Posterior cingulate gyrus (tissue), 11 donors: ENCODE data around the gene ACO1.
"Not testable (repeated sequence)": the region's sequence is repeated elsewhere in the genome, so short reads cannot be mapped to it uniquely, and the experiment has no call there.

Experiments used
- DNase-seq, 10 donors: peaks; one replicate each; pipeline versions ENCODE4 v3.0.0 to v3.0.0-alpha.2; 2020 to 2021; ENCODE audit warnings: mixed read lengths in 3 of 10
- intact Hi-C: fragments of 100-400 bp; cut with DNase I; formaldehyde crosslinking; loops from one replicate; pipeline ENCODE4 v1.15.1; 2023

ACO1 gene

DNA sequence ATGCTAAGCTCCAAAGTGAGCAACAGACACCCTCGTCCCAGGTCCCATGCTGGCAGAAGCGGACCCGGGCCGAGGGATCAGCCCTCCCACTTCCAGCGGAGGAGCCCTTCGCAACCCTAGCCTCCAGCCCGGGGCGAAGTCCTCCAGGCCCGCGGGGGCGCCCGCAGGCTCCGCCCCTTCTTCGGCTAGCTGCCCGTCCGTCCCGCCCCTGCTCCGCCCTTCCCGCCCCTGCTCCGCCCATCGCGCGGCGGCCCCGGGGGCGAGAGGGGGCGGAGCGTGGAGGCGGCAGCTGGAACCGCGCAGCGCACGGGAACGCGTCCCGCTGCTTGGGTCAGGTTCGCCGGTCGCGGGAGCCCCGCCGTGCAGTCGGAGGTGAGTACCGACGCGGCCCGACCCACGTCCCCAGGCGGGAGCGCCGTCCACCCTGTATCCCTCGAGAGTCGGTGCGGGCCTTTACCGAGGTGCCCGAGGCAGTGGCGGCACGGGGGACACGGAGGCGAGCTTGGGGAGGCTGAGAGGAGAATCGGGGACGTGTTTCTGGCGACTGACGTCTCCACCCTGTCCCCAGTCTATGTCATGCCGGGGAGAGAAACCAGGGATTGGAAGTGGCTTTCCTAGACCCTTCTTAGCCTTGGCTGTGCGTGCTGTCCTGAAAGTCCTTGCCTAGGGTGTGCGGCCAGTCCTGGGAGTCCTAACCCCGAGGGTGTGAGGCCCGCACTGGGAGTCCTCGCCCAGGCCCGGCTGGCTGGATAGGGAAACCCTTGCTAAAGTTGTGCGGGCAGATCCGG lies at the start of gene ACO1:
Gene ACO1, plus strand, starts transcription at position 280 of the 788 bp plus-strand sequence. CDS start 20,864 bp downstream, outside the sequence.
- intact Hi-C loops = loop anchor here (10.0 kb wide), 1 partner anchor 170 kb away; the partner anchor contains the start of genes SMIM27 and TOPORS
- DNase-seq = peak; percentile 68 to 97 (median 82)

DNA sequence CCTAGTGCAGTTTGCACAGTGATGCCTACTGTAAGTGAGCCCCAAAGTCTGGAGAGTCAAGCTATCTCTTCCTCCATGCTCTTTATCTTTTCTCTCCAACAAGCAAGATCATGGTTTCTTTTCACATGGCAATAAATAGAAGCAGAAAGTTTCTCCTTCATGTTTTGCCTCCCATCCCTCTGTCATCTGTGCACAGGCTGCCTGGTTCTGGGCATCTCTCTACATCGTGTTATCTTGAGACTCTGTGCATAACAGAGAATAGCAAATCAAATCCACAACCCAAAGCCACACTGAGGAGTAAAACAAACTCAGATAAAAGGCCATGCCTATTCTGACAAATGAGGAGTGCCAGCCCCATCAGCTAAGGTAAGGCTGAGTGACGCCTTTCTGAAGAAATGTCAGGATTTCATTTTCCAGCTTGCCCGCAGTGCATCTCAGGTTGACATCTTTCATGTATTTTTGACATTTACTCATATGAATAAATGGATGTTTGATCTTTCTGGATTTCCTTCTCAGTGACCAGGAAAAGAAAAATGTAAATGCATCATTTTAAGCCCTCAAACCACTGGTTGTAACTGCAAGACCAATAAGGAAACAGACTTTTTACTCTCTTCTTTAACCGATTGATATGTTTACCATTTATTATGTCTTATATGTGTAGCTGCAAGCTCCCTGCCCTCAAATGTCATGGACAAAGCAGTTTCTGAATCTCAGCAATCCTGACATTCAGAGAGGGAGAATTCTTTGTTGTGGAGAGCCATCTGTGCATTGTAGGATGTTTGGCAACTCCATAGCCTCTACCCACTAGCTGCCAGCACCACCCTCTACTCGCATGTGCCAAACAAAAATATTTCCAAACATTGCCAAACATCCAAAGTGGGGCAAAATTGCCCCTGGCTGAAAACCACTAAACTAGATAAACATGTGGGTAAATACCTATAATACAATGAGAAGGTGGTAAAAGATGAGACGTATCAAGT lies 49.2 kb upstream of the ACO1 start:
- intact Hi-C loops = no loop called here
- DNase-seq = no peak

DNA sequence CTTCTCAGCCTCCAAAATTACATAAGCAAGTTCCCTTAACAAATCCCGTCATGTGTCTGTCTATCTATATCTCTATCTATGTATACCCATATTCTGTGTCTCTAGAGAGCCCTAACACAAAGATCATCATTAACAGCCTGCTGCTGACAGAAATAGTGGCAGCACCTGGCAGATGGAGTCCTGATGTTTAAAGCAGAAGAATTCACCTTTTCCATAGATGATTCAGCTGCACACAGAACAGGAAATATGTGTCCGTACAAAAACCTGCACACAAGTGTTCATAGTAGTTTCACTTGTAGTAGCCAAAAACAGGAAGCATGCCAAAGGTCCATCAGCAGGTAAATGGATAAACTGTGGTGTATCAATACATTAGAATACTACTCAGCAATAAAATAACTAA lies 45.0 kb upstream of the ACO1 start:
- intact Hi-C loops = no loop called here

DNA sequence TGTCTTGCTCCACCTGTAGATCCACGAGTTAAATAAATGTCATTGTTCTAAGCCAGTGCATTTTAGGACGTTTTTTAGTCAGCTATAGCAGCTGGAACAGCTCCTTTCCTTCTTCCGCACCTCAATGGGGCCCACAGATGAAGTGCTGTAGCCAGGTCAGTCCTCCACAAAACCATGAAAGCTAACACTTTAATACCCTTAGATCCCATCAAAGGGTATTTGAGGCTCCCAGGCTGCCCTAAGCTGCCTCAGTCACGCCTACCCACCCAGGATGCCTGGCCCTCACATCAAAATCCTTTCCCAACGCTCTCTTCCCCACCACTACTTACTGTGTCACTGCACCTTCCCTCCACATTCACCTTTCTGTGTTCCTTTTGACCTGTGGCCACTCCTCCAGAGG lies 44.1 kb upstream of the ACO1 start:
- DNase-seq = no peak
- intact Hi-C loops = no loop called here

More for the DNA sequence above, 45.0 kb upstream of the ACO1 start:
- DNase-seq = no peak

DNA sequence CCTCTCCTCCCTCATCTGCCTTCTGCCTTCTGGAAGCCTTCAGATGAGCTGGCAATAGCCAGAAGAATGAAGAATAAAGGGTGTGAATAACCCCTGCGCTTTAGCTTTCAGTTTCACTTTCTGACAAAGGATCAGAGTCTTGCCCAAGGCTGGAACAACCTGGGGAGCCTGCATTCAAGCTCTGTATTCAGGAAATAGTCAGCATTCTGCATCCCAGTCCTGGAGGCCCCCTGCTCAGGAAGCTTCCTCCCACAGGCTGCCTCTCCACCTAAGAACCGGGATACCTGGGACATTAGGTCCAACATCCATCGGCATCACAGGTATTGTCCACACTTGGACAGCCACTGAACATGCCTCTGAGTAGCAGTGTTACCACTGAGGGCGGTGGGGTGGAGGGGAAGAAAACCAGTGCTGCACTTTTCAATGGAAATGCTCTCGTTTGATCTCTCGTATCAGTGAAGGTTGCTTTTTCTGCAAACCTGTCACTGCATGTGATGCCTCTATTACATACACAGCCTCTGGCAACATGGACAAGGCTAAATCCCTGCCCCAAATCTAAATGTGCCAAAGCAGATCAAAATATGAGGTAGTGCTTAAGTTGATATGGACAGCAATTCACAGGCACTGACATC lies 39.8 kb upstream of the ACO1 start:
- no peak for DNase-seq
- intact Hi-C loops = no loop called here

DNA sequence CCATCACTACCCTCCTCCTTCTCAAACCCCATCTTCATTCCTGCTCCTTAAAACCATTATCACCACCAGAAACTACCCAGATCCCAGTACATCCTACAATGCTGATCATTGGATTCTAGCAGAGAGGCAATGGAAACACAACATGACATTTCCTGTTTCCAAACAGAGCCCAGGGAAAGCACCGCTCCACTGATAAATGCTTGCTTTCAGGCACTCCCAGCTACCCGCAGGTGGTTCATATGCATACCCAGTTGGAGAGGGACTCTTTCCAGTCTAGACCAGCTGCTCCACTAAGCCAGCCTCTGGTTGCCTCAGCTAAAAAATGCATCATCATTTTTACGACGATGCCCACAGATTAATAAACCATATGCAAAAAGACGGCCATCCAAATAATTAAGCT lies 39.2 kb upstream of the ACO1 start:
- DNase-seq = no peak
- intact Hi-C loops = no loop called here

DNA sequence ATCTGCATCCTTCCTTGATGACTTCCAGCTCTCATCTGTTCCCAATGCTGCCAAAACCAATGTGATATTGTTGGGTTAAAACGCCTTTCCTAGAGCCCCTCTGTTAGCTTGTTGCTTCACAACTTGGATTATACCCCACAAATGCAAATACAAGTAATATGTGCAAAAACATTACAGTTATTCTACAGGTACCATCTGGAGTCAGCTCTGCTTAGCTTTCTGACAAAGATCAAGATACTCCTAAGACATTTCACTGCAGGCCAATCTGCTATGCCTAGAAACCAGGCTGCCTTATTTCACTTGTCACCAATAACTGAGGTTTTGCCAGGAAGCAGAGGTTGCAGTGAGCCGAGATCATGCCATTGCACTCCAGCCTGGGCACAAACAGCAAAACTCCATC lies 36.9 kb upstream of the ACO1 start:
- no peak for DNase-seq
- intact Hi-C loops = no loop called here

DNA sequence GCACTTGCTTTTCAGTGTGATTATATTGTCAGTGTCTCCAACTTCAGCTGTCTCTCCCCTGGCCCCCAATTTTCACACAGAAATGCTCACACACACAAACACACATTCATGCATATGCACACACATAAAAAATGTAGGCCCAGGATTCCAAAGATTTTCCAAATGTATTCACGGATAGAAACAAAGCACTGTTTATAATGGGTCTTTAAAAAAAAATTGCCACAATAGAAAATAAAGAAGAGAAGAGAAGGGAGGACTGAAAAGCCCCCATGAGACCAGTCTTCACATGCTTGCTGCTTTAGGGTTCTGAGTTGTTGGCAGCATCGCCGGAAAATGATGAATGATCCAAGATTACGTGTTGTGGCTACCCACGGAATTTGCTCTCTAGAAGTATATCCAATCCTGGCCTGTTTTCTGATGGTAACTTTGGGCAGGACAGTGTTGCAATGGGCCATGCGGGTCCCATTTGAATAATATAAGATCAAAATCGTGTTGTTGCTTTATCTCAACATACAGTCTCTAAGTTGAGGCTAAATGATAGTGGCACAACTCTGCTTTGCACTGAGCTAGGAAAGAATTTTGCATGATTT lies 36.2 kb upstream of the ACO1 start:
- no peak for DNase-seq
- intact Hi-C loops = no loop called here

DNA sequence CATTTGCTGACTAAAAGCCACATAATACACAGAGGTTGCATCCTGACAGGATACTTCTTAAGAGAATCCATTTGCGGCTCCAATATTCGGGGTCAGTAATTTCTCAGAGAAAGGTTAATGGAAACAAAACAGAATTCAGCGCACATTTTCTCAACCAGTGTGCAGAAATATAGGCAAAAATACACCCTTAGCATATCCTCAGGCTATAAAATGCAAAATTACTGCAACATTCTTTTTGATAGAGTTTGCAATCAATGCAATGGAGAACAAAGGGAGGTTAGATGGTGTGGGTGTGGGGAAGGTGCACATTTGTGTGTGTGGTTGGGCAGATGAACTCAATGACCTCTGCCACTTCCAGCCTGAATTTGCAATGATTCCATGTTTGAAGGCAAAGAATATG lies 35.4 kb upstream of the ACO1 start:
- intact Hi-C loops = no loop called here
- no peak for DNase-seq

DNA sequence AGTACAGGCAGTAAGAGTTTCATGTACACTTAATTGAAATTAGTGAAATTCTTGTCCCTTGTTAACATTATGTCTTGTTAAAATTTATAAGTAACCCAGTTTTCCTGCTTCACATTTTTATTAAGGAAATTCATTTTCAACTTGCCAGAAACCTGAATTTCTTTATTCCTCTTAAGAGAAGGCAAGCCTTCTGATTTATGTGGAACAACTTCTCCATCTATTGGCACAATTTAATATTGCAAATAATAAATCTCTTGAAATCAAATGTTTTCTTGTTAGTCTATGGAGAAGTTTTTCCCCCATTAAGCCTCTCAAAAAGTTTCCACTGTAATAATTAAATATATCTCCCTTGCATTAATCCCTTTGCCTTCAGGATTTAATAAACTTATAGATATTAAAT lies 33.8 kb upstream of the ACO1 start:
- DNase-seq = no peak
- intact Hi-C loops = no loop called here

DNA sequence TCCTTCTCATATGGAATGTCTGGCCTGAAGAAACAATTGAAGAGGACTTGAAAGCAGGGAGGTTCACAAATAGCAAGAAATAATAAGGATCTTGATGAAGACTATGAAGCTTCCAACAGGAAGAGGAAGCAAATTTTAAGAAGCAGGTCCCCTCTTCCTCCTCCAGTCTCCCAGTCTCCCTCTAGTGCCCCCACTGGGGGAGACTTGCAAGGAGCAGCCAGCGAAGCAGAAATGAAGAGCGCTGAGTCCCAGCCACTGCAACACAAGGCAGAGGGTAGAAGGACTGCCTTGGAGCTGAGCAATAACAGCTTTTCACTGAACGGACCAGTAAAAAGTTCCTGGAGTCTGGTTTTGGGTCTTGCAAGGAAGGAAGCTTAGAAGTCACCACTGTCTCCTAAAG lies 32.6 kb upstream of the ACO1 start:
- DNase-seq = no peak
- intact Hi-C loops = no loop called here

DNA sequence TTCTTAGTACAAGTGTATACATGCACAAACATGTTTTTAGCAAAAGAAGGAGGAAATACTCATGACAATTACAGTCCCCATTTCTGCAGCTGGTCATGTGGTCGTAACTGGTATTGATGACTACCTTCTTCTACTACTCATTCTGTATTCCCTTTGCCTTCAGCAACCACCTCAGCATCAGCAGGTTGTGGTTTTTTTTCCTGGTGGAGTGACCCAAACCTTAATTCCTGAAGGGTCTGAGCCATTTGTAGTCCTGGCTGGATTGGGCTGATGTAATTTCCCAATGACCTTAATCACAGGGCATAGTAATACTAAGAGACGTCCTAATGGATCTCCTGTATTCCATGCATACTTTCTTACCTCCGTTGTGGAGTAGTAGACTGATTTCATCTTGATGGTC lies 31.0 kb upstream of the ACO1 start:
- intact Hi-C loops, DNase-seq: not testable (repeated sequence)

DNA sequence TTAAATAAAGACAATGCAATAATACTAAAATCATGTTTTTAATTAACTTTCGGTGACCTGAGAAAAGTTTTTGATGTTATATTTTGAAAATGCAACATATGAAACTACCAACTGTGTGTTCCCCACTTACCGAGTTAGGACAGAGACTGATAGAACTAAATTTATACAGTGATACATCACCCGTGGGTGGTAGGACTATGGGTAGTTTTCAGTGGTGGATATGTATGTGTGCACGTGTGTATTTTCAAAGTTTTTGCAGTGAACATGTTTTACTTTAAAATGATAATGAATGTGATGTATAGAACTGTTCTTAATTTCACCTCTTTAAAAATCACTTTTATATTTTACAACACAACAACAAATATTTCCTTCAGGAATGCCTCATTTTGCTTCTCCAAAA lies 25.0 kb upstream of the ACO1 start:
- DNase-seq = no peak
- intact Hi-C loops = no loop called here

DNA sequence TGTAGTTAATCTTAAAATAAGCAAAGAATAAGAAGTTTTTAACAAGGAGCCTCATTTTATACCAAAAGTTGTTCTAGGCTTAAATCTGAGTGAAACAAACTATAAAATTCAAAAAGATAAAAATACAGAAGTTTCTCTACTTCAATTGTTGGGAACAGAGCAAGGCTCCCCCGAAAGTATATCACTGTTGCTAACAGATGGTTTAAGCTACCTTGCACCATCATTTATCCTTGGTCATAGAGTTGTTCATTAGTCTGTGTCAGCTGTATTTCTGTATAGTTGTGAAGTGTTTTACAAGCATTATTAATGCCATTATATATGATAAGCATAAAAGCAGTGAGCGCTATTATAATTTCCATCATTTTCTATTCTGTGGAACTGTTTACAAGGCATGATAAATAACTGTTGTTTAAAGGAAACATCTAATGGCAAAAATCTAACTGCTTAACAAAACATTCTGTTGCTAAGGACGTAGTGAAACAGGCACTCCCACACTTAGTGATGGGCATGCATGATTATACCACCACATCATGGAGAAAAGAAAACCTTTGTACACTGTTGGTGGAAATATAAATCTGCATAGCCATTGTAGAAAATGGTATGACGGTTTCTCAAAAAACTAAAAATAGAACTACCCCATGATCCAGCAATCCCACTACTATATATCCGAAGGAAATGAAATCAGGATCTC lies 23.3 kb upstream of the ACO1 start:
- DNase-seq = no peak
- intact Hi-C loops = no loop called here

DNA sequence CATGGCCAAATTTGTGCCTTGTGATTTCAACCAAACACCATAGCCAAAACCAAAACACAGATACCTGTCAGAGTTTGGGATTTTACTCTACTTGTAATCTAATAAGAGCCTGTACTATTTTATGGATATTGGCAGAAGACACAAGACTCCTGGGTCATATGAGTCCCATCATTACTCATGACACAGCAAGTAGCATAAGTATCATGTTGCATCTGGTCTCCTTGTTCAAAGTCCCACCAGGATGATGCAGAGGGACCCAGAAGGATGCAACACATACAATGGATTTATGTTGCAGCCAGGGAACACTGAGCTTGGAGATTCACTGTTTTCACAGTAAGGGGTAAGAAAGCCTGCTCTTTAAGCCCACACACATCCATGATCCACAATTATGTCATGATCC lies 13.2 kb upstream of the ACO1 start:
- DNase-seq = no peak
- intact Hi-C loops = no loop called here

DNA sequence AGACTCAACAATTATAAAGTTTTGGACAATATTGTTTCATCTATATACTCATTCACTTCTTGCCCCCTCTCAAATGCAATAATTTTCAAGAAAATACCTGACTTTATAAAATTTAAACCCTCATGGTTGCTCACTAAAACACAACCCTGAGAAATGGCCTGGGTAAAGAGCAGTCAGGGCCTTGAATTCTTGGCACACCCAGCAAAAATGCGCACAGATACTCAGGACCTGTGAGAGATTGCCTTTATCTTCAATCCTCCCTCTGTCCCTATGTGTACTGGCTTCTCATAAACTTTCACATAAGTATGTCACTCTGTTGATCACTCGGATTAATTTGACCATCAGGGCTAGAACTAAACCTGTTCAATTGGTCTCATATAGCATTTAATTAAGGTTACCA lies 12.8 kb upstream of the ACO1 start:
- no peak for DNase-seq
- intact Hi-C loops = no loop called here

DNA sequence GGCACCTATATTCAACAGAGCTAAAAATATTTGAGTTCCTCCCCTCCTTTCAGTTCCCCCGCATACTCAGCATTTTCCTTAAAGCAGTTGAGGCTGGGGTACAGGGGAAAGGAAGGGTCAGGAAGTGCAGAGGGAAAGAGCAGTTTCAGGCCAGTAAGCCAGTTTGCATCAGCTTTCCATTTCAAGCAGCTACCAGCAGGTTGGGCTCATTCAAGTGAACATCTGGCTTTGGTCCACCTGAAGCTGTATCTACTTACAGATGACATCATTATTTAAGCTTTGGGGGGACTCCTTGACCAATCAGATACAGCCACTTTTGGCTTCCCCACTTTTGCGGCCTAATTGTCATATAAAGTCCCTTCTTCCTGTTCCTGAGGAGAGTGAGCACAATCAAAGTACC lies 8.2 kb upstream of the ACO1 start:
- intact Hi-C loops = no loop called here
- DNase-seq = no peak

DNA sequence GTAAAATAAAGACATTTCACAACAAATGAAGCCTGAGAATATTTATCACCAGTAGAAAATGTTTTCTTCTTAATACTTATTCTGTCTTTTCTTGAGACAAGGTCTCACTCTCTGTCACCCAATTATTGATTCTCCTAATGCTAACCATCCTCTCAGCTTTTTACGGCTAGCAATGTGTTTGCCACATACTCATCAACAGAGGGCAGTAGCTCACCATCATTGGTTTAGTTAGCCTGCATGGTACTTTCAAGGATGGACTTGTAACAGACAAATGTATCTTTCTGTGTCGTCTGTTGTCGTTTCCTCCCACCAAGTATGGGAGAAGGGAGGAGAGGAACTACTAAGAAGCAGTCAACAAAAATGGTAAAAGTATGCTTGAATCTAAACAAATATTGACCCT lies 5.9 kb upstream of the ACO1 start:
- intact Hi-C loops = loop anchor here (1.0 to 2.0 kb wide), 3 partner anchors 148 to 590 kb away; partner anchors contain the start of gene RIGI
- peak in 2 of 10 donors; percentile 17 to 36 for DNase-seq

DNA sequence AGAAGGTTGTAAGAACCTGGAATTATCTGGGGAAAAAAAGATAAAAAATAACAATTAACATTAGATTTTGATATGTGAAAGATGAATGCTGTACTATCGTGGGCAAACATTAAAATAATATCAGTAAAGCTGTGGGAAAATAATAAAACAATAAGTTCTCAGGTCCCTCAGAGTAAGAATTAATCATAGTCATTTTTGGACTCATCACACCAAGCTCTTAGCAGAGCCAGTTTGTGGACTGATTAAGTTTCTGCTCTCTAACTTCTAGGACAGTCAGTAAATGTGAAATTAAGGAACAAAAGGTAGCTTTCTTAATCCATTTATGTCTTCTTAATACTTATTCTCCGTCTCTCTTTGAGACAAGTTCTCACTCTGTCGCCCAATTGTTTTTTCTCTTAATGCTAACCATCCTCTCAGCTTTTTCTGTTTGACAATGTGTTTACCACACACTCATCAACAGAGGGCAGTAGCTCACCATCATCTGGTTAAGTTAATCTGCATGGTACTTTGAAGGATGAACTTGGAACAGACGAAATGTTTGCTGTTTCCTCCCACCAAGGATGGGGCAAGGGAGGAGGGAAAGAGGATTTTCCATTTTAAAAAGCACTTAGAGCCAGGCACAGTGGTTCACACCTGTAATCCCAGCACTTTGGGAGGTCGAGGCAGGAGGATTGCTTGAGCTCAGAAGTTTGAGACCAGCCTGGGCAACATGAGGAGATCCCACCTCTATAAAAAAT lies 5.3 kb upstream of the ACO1 start:
- peak in 2 of 10 donors; percentile 17 to 41 for DNase-seq
- intact Hi-C loops = loop anchor here (1.0 to 2.0 kb wide), 4 partner anchors 53 to 590 kb away; partner anchors contain the start of gene RIGI
